ENCODE data around the gene GIMAP5.

The GIMAP5 gene

DNA sequence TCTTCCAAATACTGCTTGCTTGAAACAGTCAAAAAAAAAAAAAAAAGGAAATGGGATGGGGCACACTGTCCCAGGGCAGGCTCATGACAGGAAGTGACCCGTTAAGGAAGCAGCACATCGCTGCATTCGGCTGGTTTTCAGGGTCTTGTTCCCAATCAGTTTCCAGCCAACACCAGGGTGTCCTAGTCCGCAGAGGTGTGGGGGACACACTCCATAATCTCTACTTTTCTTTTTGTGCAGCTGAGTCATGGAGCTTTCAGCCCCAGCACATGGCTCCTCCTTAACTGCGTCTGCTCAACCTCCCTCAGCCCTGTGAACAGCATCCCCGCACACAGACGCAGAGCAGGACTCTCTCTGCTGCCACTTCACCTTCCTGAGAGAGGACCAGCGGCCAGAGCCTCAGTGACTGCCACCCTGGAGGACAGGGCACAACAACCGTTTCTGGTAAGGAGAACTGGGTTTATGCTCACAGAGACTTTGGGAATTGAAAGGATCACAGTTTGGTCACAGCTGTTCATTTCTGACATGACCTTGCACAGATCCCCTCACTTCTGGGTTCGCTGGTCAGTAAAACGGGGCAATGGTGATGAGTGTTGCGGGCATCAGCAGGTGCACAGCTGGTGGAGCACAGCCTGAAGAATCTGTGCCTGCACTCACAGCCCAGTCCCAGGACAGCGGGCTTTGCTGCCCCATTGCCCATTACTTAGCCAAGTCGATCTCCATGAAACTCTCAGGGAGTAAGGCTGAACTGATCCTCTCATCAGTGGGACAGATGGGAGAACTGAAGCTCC, at the start of gene GIMAP5:
TSS of gene GIMAP5 (plus strand) at position 154 of the 791 bp plus-strand sequence. CDS start 3,467 bp downstream, outside the sequence.
- no peaks in the 10 kb centered on the region for H3K36me3 ChIP-seq (ENCODE audit: insufficient read depth, insufficient read length, low read length)
- peaks cover 97% of the 10 kb centered on the region for H3K27me3 ChIP-seq (ENCODE audit: insufficient read depth, insufficient read length)
- no peak for TF ChIP-seq SUZ12 (IDR thresholded peaks at IDR 0.05; ENCODE audit: extremely low read depth, insufficient read depth, insufficient read length)
- TF ChIP-seq YY1 (IDR thresholded peaks at IDR 0.05; ENCODE audit: insufficient read depth, insufficient read length) = no peak
- no peak for TF ChIP-seq ZNF274 (IDR thresholded peaks at IDR 0.05; ENCODE audit: low read depth, low read length)
- peaks cover 20% of the 10 kb centered on the region; the same call in 1 of the 2 replicates for H3K9me3 ChIP-seq (ENCODE audit: insufficient read depth, low read length)
- no peaks in the 10 kb centered on the region for H3K4me1 ChIP-seq (ENCODE audit: insufficient read depth, insufficient read length)
- DNase-seq (ENCODE audit: low read depth, low spot score) = no peak
- no peak within 1 kb of the TSS for H3K4me3 ChIP-seq (ENCODE audit: insufficient read length, low read depth)
- no peak within 1 kb of the TSS for H3K9ac ChIP-seq (ENCODE audit: insufficient read length, low read depth)

GRCh38 chr7:150688630-150689029, 48.6 kb upstream of the GIMAP5 start:
- H3K4me3 ChIP-seq (ENCODE audit: insufficient read length, low read depth) = no peak overlapping the region
- TF ChIP-seq SUZ12 (IDR thresholded peaks at IDR 0.05; ENCODE audit: extremely low read depth, insufficient read depth, insufficient read length) (no peak), YY1 (IDR thresholded peaks at IDR 0.05; ENCODE audit: insufficient read depth, insufficient read length) (no peak), ZNF274 (IDR thresholded peaks at IDR 0.05; ENCODE audit: low read depth, low read length) (no peak)
- no peak overlapping the region for H3K9ac ChIP-seq (ENCODE audit: insufficient read length, low read depth)
- no peaks in the 10 kb centered on the region for H3K36me3 ChIP-seq (ENCODE audit: insufficient read depth, insufficient read length, low read length)
- peaks cover 14% of the 10 kb centered on the region for H3K27me3 ChIP-seq (ENCODE audit: insufficient read depth, insufficient read length)
- no peaks in the 10 kb centered on the region for H3K4me1 ChIP-seq (ENCODE audit: insufficient read depth, insufficient read length)
- no peaks in the 10 kb centered on the region for H3K9me3 ChIP-seq (ENCODE audit: insufficient read depth, low read length)
- no peak for DNase-seq (ENCODE audit: low read depth, low spot score)

DNA sequence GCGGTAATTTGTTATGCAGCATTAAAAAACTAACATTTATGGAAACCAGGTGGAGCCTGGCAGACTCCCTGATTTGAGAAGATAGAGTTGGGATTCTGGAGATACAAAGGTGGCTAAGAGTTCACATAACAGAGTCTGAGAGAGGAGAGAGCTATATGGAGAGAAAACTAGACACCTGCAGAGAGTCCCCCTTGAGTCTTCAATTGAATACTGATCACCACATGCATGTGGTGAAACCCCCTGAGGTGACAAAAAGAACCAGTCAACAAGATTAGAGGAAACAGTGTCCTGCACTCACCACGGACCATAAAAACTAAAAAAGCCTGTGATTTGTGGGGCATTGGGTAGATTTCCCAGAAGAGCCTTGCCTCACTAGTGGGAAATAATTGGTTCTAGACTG, 41.6 kb upstream of the GIMAP5 start:
- H3K9ac ChIP-seq (ENCODE audit: insufficient read length, low read depth) = no peak overlapping the region
- H3K4me3 ChIP-seq (ENCODE audit: insufficient read length, low read depth) = no peak overlapping the region
- no peaks in the 10 kb centered on the region for H3K36me3 ChIP-seq (ENCODE audit: insufficient read depth, insufficient read length, low read length)
- DNase-seq (ENCODE audit: low read depth, low spot score) = no peak
- H3K9me3 ChIP-seq (ENCODE audit: insufficient read depth, low read length) = no peaks in the 10 kb centered on the region
- TF ChIP-seq ZNF274 (IDR thresholded peaks at IDR 0.05; ENCODE audit: low read depth, low read length) = no peak
- peaks cover 63% of the 10 kb centered on the region for H3K27me3 ChIP-seq (ENCODE audit: insufficient read depth, insufficient read length)
- no peaks in the 10 kb centered on the region for H3K4me1 ChIP-seq (ENCODE audit: insufficient read depth, insufficient read length)

- Histone ChIP-seq H3K27me3 (ENCODE audit: insufficient read depth, insufficient read length) (peaks cover 61% of the 10 kb centered on the region), H3K4me3 (ENCODE audit: insufficient read length, low read depth) (no peak overlapping the region), H3K9ac (ENCODE audit: insufficient read length, low read depth) (no peak overlapping the region), H3K36me3 (ENCODE audit: insufficient read depth, insufficient read length, low read length) (no peaks in the 10 kb centered on the region), H3K9me3 (ENCODE audit: insufficient read depth, low read length) (peaks cover 21% of the 10 kb centered on the region), H3K4me1 (ENCODE audit: insufficient read depth, insufficient read length) (no peaks in the 10 kb centered on the region)
- no peak for DNase-seq (ENCODE audit: low read depth, low spot score)
- no peak for TF ChIP-seq YY1 (IDR thresholded peaks at IDR 0.05; ENCODE audit: insufficient read depth, insufficient read length)
- no peak for TF ChIP-seq SUZ12 (IDR thresholded peaks at IDR 0.05; ENCODE audit: extremely low read depth, insufficient read depth, insufficient read length)
- TF ChIP-seq ZNF274 (IDR thresholded peaks at IDR 0.05; ENCODE audit: low read depth, low read length) = no peak
Observed at GRCh38 chr7:150703209-150703608, 34.0 kb upstream of the GIMAP5 start.

DNA sequence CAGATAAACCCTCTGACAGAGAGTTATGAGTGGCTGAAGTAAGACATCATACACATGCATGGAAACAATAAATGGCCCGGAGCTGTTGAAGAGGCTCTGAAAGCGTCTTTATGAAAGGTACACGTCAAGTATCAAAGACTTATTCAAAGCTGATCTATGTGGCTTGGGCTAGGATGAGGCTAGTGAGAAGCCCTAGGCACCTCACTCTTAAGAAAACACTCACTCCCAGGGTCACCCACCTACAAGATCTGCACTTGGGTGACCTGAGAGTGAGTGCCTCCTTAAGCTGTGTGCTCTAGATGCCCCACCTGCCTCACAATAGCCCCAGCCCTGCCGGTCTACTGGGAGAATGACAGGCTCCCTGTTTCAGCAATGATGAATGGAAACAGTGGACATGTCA, 21.9 kb upstream of the GIMAP5 start:
- Histone ChIP-seq H3K27me3 (ENCODE audit: insufficient read depth, insufficient read length) (peaks cover 63% of the 10 kb centered on the region), H3K4me3 (ENCODE audit: insufficient read length, low read depth) (no peak overlapping the region), H3K9ac (ENCODE audit: insufficient read length, low read depth) (no peak overlapping the region), H3K4me1 (ENCODE audit: insufficient read depth, insufficient read length) (no peaks in the 10 kb centered on the region), H3K36me3 (ENCODE audit: insufficient read depth, insufficient read length, low read length) (no peaks in the 10 kb centered on the region), H3K9me3 (ENCODE audit: insufficient read depth, low read length) (no peaks in the 10 kb centered on the region)
- TF ChIP-seq ZNF274 (IDR thresholded peaks at IDR 0.05; ENCODE audit: low read depth, low read length) (no peak), YY1 (IDR thresholded peaks at IDR 0.05; ENCODE audit: insufficient read depth, insufficient read length) (no peak), SUZ12 (IDR thresholded peaks at IDR 0.05; ENCODE audit: extremely low read depth, insufficient read depth, insufficient read length) (no peak)
- DNase-seq (ENCODE audit: low read depth, low spot score) = no peak

DNA sequence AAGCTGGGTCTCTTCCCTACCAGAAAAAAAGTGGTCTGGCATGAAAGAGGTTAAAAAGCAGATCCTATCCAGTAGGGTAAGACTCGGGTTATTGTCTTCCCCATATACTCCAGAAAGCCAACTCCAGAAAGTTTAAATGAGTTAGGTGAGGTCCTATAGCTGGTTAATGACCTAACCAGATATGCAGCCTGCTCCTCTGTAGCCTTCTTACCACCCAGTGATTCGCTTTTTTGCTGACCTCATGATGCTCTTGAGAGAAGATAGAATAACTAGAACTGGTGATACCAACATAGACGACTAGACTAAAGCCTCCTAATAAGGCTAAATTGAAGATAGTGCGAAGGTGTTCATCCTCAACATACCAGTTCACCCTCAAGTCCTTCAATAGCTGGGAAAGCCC, 21.5 kb upstream of the GIMAP5 start:
- Histone ChIP-seq H3K9me3 (ENCODE audit: insufficient read depth, low read length) (no peaks in the 10 kb centered on the region), H3K9ac (ENCODE audit: insufficient read length, low read depth) (no peak overlapping the region), H3K36me3 (ENCODE audit: insufficient read depth, insufficient read length, low read length) (no peaks in the 10 kb centered on the region), H3K4me1 (ENCODE audit: insufficient read depth, insufficient read length) (no peaks in the 10 kb centered on the region), H3K27me3 (ENCODE audit: insufficient read depth, insufficient read length) (peaks cover 67% of the 10 kb centered on the region), H3K4me3 (ENCODE audit: insufficient read length, low read depth) (no peak overlapping the region)
- TF ChIP-seq ZNF274 (IDR thresholded peaks at IDR 0.05; ENCODE audit: low read depth, low read length) (no peak), SUZ12 (IDR thresholded peaks at IDR 0.05; ENCODE audit: extremely low read depth, insufficient read depth, insufficient read length) (no peak), YY1 (IDR thresholded peaks at IDR 0.05; ENCODE audit: insufficient read depth, insufficient read length) (no peak)
- DNase-seq (ENCODE audit: low read depth, low spot score) = no peak

- peaks cover 73% of the 10 kb centered on the region for H3K27me3 ChIP-seq (ENCODE audit: insufficient read depth, insufficient read length)
- no peak for DNase-seq (ENCODE audit: low read depth, low spot score)
- no peaks in the 10 kb centered on the region for H3K9me3 ChIP-seq (ENCODE audit: insufficient read depth, low read length)
- no peak for TF ChIP-seq SUZ12 (IDR thresholded peaks at IDR 0.05; ENCODE audit: extremely low read depth, insufficient read depth, insufficient read length)
- no peak for TF ChIP-seq YY1 (IDR thresholded peaks at IDR 0.05; ENCODE audit: insufficient read depth, insufficient read length)
- TF ChIP-seq ZNF274 (IDR thresholded peaks at IDR 0.05; ENCODE audit: low read depth, low read length) = no peak
- no peak within 1 kb of the TSS for H3K4me3 ChIP-seq (ENCODE audit: insufficient read length, low read depth)
- H3K36me3 ChIP-seq (ENCODE audit: insufficient read depth, insufficient read length, low read length) = no peaks in the 10 kb centered on the region
- no peak within 1 kb of the TSS for H3K9ac ChIP-seq (ENCODE audit: insufficient read length, low read depth)
- H3K4me1 ChIP-seq (ENCODE audit: insufficient read depth, insufficient read length) = no peaks in the 10 kb centered on the region
Observed at GRCh38 chr7:150716368-150716767, 20.9 kb upstream of the GIMAP5 start, which contains the start of gene GIMAP1. Gene GIMAP1, plus strand, starts transcription at chr7:150716613. Its CDS starts 2,435 bp downstream, at chr7:150719048.

All from NT2/D1 (cell line).